ENCODE results near the gene GFY.

DNA sequence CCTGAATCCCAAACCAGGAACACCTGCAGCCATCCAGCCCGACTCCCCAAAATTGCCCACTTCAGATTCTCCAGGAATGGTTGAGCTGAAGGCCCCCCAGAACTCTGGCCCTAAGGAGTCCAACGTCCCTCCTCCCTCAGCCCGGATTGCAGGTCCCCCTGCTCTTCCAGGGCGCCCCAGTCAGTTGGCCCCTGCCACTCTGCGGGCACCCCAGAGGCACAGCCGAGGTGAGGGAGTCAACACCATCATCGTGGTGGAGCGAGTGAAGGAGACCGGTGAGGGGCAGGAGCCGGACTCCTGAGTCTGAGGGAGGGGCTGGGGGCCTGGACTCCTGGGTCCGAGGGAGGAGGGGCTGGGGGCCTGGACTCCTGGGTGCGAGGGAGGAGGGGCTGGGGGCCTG lies 2.2 kb downstream of the GFY start:
- no peak for TF ChIP-seq EZH2phosphoT487 (IDR thresholded peaks at IDR 0.05; ENCODE audit: insufficient read depth, low read depth)
- TF ChIP-seq EZH2 (IDR thresholded peaks at IDR 0.05; ENCODE audit: insufficient read depth, poor library complexity, severe bottlenecking), result no peak
